HEK293 (cell line): Measurements from ENCODE around the gene SPATA21.
A peak's percentile ranks its signal among the peaks of the same experiment; 100 is the strongest.

Experiments
- CTCF ChIA-PET: fragments of 350-600 bp; formaldehyde crosslinking; extraction: SDS; loops from one replicate; lab custom pipeline; 2021; ENCODE audit warnings: antibody characterized with exemption; lab: Yijun Ruan, JAX
- POLR2A ChIA-PET: fragments of 300-600 bp; formaldehyde crosslinking; extraction: SDS; loops from one replicate; lab custom pipeline; 2020; ENCODE audit warnings: antibody characterized with exemption, inconsistent platforms; lab: Yijun Ruan, JAX
- H3K27ac ChIP-seq: fragments of 200-500 bp; sonication (Bioruptor generic); 2 replicates; pipeline ENCODE4 v1.5.1; 2014; ENCODE audit warnings: low read depth, low read length, control low read depth, inconsistent platforms; ENCODE audit errors: extremely low read depth
- H3K36me3 ChIP-seq, 2 experiments: fragments of 200-500 bp in 1 of 2; sonication (Bioruptor generic) in 1 of 2; 1 replicate in 1 of 2; 2 replicates in 1 of 2; pipeline ENCODE4 v1.5.1; 2014 to 2017; ENCODE audit warnings: inconsistent platforms in 2 of 2, low read length in 2 of 2; ENCODE audit not compliant: control insufficient read depth in 2 of 2, insufficient read depth in 1 of 2
- H3K4me1 ChIP-seq: fragments of 200-500 bp; sonication (Bioruptor generic); 2 replicates; pipeline ENCODE4 v1.5.1; 2014; ENCODE audit warnings: mild to moderate bottlenecking, low read length, inconsistent platforms; ENCODE audit not compliant: control insufficient read depth, insufficient read depth
- H3K4me3 ChIP-seq: 2 replicates; pipeline ENCODE4 v1.5.1; 2011; ENCODE audit warnings: low read depth, mild to moderate bottlenecking, control low read depth, low read length, moderate library complexity
- H3K9me3 ChIP-seq: fragments of 200-500 bp; sonication (Bioruptor generic); 2 replicates; pipeline ENCODE4 v1.5.1; 2014; ENCODE audit warnings: low read depth, low read length, inconsistent platforms; ENCODE audit not compliant: control insufficient read depth, insufficient read depth
- EGR2 ChIP-seq: fragments of 450-650 bp; formaldehyde crosslinking; IDR thresholded peaks from 2 replicates; pipeline ENCODE4 v1.5.1; 2016; ENCODE audit warnings: low read depth, missing biosample characterization, missing genetic modification characterization
- SCRT2 ChIP-seq: fragments of 450-650 bp; formaldehyde crosslinking; IDR thresholded peaks from 2 replicates; pipeline ENCODE4 v1.5.1; 2016; ENCODE audit warnings: missing biosample characterization, missing genetic modification characterization
- ZEB2 ChIP-seq: fragments of 450-650 bp; formaldehyde crosslinking; IDR thresholded peaks from 2 replicates; pipeline ENCODE4 v1.5.1; 2016; ENCODE audit warnings: missing biosample characterization, missing genetic modification characterization
- ZNF121 ChIP-seq: fragments of 450-650 bp; formaldehyde crosslinking; IDR thresholded peaks from 2 replicates; pipeline ENCODE4 v1.5.1; 2016; ENCODE audit warnings: missing biosample characterization, missing genetic modification characterization
- ZNF148 ChIP-seq: fragments of 450-650 bp; formaldehyde crosslinking; IDR thresholded peaks from 2 replicates; pipeline ENCODE4 v1.5.0; 2017; ENCODE audit warnings: missing biosample characterization, missing genetic modification characterization, borderline replicate concordance
- ZNF19 ChIP-seq: fragments of 450-650 bp; formaldehyde crosslinking; IDR thresholded peaks from 2 replicates; pipeline ENCODE4; 2016; ENCODE audit warnings: missing biosample characterization, missing genetic modification characterization, low read depth
- ZNF221 ChIP-seq: fragments of 450-650 bp; formaldehyde crosslinking; IDR thresholded peaks from 2 replicates; pipeline ENCODE4 v1.5.1; 2017; ENCODE audit warnings: missing biosample characterization, missing genetic modification characterization, borderline replicate concordance
- ZNF311 ChIP-seq: fragments of 450-650 bp; formaldehyde crosslinking; IDR thresholded peaks from 2 replicates; pipeline ENCODE4 v1.5.1; 2017; ENCODE audit warnings: missing biosample characterization, missing genetic modification characterization, borderline replicate concordance
- ZNF398 ChIP-seq: fragments of 450-650 bp; formaldehyde crosslinking; IDR thresholded peaks from 2 replicates; pipeline ENCODE4 v1.5.1; 2017; ENCODE audit warnings: missing biosample characterization, missing genetic modification characterization
- ZNF473 ChIP-seq: fragments of 450-650 bp; formaldehyde crosslinking; IDR thresholded peaks from 2 replicates; pipeline ENCODE4 v1.5.1; 2017; ENCODE audit warnings: missing biosample characterization, missing genetic modification characterization
- ZNF558 ChIP-seq: fragments of 450-650 bp; formaldehyde crosslinking; IDR thresholded peaks from 2 replicates; pipeline ENCODE4 v1.5.1; 2016; ENCODE audit warnings: missing biosample characterization, missing genetic modification characterization
- ZNF76 ChIP-seq: fragments of 450-650 bp; formaldehyde crosslinking; IDR thresholded peaks from 2 replicates; pipeline ENCODE4; 2016; ENCODE audit warnings: low read depth, missing biosample characterization, missing genetic modification characterization, borderline replicate concordance
- ZNF777 ChIP-seq: fragments of 450-650 bp; formaldehyde crosslinking; IDR thresholded peaks from 2 replicates; pipeline ENCODE4 v1.5.1; 2017; ENCODE audit warnings: missing biosample characterization, missing genetic modification characterization, borderline replicate concordance
- TF ChIP-seq, protein P1 (sequence below): fragments of 450-650 bp; formaldehyde crosslinking; IDR thresholded peaks from 2 replicates; pipeline ENCODE4 v1.5.1; 2016; ENCODE audit warnings: missing biosample characterization, missing genetic modification characterization, borderline replicate concordance

SPATA21 gene

GRCh38 chr1:16446116-16446515, 8.9 kb upstream of the SPATA21 start:
- Histone ChIP-seq H3K36me3 (peaks cover 7 to 90% of the 10 kb centered on the region in 2 experiments), H3K4me1 (no peaks in the 10 kb centered on the region)
- TF ChIP-seq ZNF121 (tag by site-specific recombination), result 0 out of 2 replicates have a peak, but pooled peaks have one; percentile 46
- TF ChIP-seq ZNF473 (tag by site-specific recombination), result no peak
- TF ChIP-seq EGR2 (tag by site-specific recombination), result no peak
- TF ChIP-seq, all 188 proteins: peak for 1
- POLR2A ChIA-PET, result no interaction called here
- Histone ChIP-seq H3K9me3 (no peaks in the 10 kb centered on the region), H3K4me3 (no peak overlapping the region), H3K27ac (no peak overlapping the region)
- CTCF ChIA-PET, result no interaction called here

- Histone ChIP-seq H3K36me3 (peaks cover 0 to 79% of the 10 kb centered on the region in 2 experiments; a peak in 2 of 3 replicates), H3K27ac (no peak overlapping the region), H3K9me3 (no peaks in the 10 kb centered on the region), H3K4me1 (no peaks in the 10 kb centered on the region), H3K4me3 (no peak overlapping the region)
- ChIA-PET CTCF (interaction anchor here (0.9 kb wide), 1 partner anchor 9 kb away, joined by 3 read pairs; no protein-coding TSS in a partner anchor), POLR2A (no interaction called here)
- TF ChIP-seq ZNF221 (tag by site-specific recombination), result no peak
- no peak for TF ChIP-seq ZNF558 (tag by site-specific recombination)
- TF ChIP-seq ZNF398 (tag by site-specific recombination), result no peak
- no peak for TF ChIP-seq ZNF148 (tag by site-specific recombination)
- no peak for TF ChIP-seq ZNF19
- TF ChIP-seq ZNF76 (tag by site-specific recombination), result no peak
- no peak for TF ChIP-seq ZNF777 (tag by site-specific recombination)
- TF ChIP-seq SCRT2 (tag by site-specific recombination), result no peak
- TF ChIP-seq ZNF311 (tag by site-specific recombination), result no peak
- no peak for TF ChIP-seq ZEB2 (tag by site-specific recombination)
- TF ChIP-seq, protein P1, sequence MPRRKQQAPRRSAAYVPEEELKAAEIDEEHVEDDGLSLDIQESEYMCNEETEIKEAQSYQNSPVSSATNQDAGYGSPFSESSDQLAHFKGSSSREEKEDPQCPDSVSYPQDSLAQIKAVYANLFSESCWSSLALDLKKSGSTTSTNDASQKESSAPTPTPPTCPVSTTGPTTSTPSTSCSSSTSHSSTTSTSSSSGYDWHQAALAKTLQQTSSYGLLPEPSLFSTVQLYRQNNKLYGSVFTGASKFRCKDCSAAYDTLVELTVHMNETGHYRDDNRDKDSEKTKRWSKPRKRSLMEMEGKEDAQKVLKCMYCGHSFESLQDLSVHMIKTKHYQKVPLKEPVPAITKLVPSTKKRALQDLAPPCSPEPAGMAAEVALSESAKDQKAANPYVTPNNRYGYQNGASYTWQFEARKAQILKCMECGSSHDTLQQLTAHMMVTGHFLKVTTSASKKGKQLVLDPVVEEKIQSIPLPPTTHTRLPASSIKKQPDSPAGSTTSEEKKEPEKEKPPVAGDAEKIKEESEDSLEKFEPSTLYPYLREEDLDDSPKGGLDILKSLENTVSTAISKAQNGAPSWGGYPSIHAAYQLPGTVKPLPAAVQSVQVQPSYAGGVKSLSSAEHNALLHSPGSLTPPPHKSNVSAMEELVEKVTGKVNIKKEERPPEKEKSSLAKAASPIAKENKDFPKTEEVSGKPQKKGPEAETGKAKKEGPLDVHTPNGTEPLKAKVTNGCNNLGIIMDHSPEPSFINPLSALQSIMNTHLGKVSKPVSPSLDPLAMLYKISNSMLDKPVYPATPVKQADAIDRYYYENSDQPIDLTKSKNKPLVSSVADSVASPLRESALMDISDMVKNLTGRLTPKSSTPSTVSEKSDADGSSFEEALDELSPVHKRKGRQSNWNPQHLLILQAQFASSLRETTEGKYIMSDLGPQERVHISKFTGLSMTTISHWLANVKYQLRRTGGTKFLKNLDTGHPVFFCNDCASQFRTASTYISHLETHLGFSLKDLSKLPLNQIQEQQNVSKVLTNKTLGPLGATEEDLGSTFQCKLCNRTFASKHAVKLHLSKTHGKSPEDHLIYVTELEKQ (tag by site-specific recombination), result no peak
Observed at GRCh38 chr1:16445052-16445451, 7.8 kb upstream of the SPATA21 start.
